WTC11 (cell line): ENCODE results near the gene IZUMO4. TPM values are rescaled to one million over a fixed set of nuclear protein-coding genes. Genes with fewer than 3 reads are reported as not detected.
A peak's percentile ranks its signal among the peaks of the same experiment; 100 is the strongest.
"Not testable (repeated sequence)": the region's sequence is repeated elsewhere in the genome, so short reads cannot be mapped to it uniquely, and the experiment has no call there.

Source experiments
- ATAC-seq: fragments of 200-7000 bp; cut with Tn5 transposase; 2 replicates; pipeline ENCODE4 v1.10.0; 2021; ENCODE audit warnings: mild to moderate bottlenecking, moderate library complexity
- CTCF ChIA-PET: fragments of 300-600 bp; sonication (Branson Sonifier 250); formaldehyde crosslinking; loops from one replicate; lab custom pipeline; 2021; ENCODE audit warnings: antibody characterized with exemption; lab: Charles Lee
- POLR2A ChIA-PET: fragments of 350-600 bp; sonication (Branson Sonifier 250); formaldehyde crosslinking; loops from one replicate; lab custom pipeline; 2021; ENCODE audit warnings: antibody characterized with exemption; lab: Charles Lee
- DNase-seq: peaks from one replicate; pipeline ENCODE4 v3.0.0; 2021; ENCODE audit warnings: low spot score
- H3K27ac Mint-ChIP-seq: 2 replicates; pipeline ENCODE4 v1.8.0; 2021; ENCODE audit warnings: mixed read lengths
- H3K27me3 Mint-ChIP-seq: 2 replicates; pipeline ENCODE4 v1.8.0; 2021; ENCODE audit warnings: low read depth, mild to moderate bottlenecking, moderate library complexity, mixed read lengths
- H3K36me3 Mint-ChIP-seq: 2 replicates; pipeline ENCODE4 v1.8.0; 2021; ENCODE audit warnings: mixed read lengths
- H3K4me1 Mint-ChIP-seq: 2 replicates; pipeline ENCODE4 v1.8.0; 2022; ENCODE audit warnings: mixed read lengths
- H3K4me3 Mint-ChIP-seq: 2 replicates; pipeline ENCODE4 v1.8.0; 2021; ENCODE audit warnings: mild to moderate bottlenecking, moderate library complexity, mixed read lengths
- H3K9me3 Mint-ChIP-seq: 2 replicates; pipeline ENCODE4 v1.8.0; 2021; ENCODE audit warnings: mixed read lengths
- AFF4 ChIP-seq: sonication (generic); formaldehyde crosslinking; IDR thresholded peaks from 2 replicates; pipeline ENCODE4 v1.8.1; 2023; ENCODE audit warnings: mild to moderate bottlenecking, missing genetic modification reagents, borderline replicate concordance
- ELF4 ChIP-seq: sonication (generic); formaldehyde crosslinking; IDR thresholded peaks from 2 replicates; pipeline ENCODE4 v1.8.1; 2022; ENCODE audit warnings: low read depth, mild to moderate bottlenecking, moderate library complexity, missing genetic modification reagents
- GRHL2 ChIP-seq: fragments of 250-450 bp; sonication (Bioruptor Pico); IDR thresholded peaks from 2 replicates; pipeline ENCODE4 v1.8.0; 2022; ENCODE audit warnings: mild to moderate bottlenecking, moderate library complexity; ENCODE audit not compliant: insufficient replicate concordance, severe bottlenecking
- GTF2I ChIP-seq: fragments of 250-450 bp; sonication (Bioruptor Pico); conservative IDR thresholded peaks from 2 replicates; pipeline ENCODE4 v1.4.0; 2021; ENCODE audit warnings: mild to moderate bottlenecking
- MYBL2 ChIP-seq: sonication (generic); formaldehyde crosslinking; IDR thresholded peaks from 2 replicates; pipeline ENCODE4 v1.8.1; 2023; ENCODE audit warnings: mild to moderate bottlenecking, moderate library complexity, missing genetic modification reagents
- NFATC4 ChIP-seq: fragments of 250-450 bp; sonication (Bioruptor Pico); IDR thresholded peaks from 2 replicates; pipeline ENCODE4 v1.9.0; 2021; ENCODE audit warnings: mild to moderate bottlenecking
- NR2C2 ChIP-seq: sonication (generic); formaldehyde crosslinking; IDR thresholded peaks from 2 replicates; pipeline ENCODE4 v1.8.0; 2022; ENCODE audit warnings: mild to moderate bottlenecking, missing genetic modification reagents
- SMAD3 ChIP-seq: sonication (generic); formaldehyde crosslinking; IDR thresholded peaks from 2 replicates; pipeline ENCODE4 v1.8.0; 2022; ENCODE audit warnings: missing genetic modification reagents, mild to moderate bottlenecking, borderline replicate concordance
- TEAD4 ChIP-seq: sonication (generic); formaldehyde crosslinking; IDR thresholded peaks from 2 replicates; pipeline ENCODE4 v1.8.0; 2022; ENCODE audit warnings: mild to moderate bottlenecking, missing genetic modification reagents
- TP53 ChIP-seq: sonication (generic); formaldehyde crosslinking; IDR thresholded peaks from 2 replicates; pipeline ENCODE4 v1.8.1; 2023; ENCODE audit warnings: mild to moderate bottlenecking, missing genetic modification reagents
- ZNF232 ChIP-seq: sonication (generic); formaldehyde crosslinking; IDR thresholded peaks from 2 replicates; pipeline ENCODE4 v1.8.0; 2022; ENCODE audit warnings: mild to moderate bottlenecking, missing genetic modification reagents
- total RNA-seq: library from RNA; stranded (reverse); gene quantifications from 3 replicates; pipeline ENCODE4 v1.2.3, GENCODE V29; 2021
- TF ChIP-seq, protein P1 (sequence below): sonication (generic); formaldehyde crosslinking; IDR thresholded peaks from 2 replicates; pipeline ENCODE4 v1.8.1; 2022; ENCODE audit warnings: mild to moderate bottlenecking, moderate library complexity, missing genetic modification reagents
- TF ChIP-seq, protein P2 (sequence below): sonication (generic); formaldehyde crosslinking; conservative IDR thresholded peaks from 2 replicates; pipeline ENCODE4 v1.8.1; 2023; ENCODE audit warnings: mild to moderate bottlenecking, low read depth, missing genetic modification reagents, moderate library complexity
- TF ChIP-seq, protein P3 (sequence below): sonication (generic); formaldehyde crosslinking; IDR thresholded peaks from 2 replicates; pipeline ENCODE4 v1.8.1; 2023; ENCODE audit warnings: mild to moderate bottlenecking, missing genetic modification reagents, moderate library complexity

The IZUMO4 gene
- total RNA-seq, 1 experiment from 2014 or later: 1.9 TPM

DNA sequence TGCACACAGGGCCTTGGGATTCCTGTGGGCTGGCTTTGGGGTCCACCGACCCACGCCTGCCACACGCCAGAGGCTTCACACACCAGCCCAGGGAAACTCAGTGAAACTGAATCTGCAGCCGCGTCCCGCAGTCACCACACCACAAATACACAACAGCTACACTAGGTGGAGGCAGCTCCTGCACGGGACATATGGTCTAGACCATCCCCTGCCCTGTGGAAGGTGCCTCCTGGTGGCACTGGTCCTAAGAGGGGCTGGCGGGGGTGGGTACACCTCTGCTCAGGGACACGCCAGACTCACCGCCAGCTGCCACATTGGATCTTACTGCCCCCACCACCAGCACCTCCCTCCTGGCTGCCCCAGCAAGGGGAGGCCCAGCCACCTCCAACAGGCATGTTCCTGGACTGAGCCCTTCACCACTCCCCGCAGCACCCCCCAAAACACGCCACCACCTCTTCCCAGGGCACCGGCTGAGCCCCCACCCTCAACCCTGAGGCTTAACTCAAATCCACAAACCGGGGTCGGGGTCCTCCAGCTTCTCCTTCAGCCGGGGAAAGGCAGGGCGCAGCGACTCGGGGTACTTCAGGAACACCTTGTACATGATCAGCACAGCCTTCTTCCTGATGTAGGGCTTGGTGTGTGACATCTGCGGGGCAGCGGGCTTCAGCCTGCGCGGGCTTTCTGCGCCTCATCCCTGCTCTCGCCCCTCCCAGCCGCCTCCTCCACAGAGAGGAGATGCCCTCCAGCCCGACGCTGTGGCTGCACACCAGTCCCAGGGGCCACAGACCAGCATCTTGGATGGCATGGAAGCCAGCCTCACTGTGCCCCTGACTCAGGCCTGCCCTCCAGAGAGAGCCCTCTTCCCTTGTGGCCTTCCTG is 33.4 kb downstream of the IZUMO4 start (continued):
- TF ChIP-seq, protein P1, sequence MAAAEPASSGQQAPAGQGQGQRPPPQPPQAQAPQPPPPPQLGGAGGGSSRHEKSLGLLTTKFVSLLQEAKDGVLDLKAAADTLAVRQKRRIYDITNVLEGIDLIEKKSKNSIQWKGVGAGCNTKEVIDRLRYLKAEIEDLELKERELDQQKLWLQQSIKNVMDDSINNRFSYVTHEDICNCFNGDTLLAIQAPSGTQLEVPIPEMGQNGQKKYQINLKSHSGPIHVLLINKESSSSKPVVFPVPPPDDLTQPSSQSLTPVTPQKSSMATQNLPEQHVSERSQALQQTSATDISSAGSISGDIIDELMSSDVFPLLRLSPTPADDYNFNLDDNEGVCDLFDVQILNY (CRISPR knock-in tag): no peak
- no peak for TF ChIP-seq TP53 (CRISPR knock-in tag)
- TF ChIP-seq TEAD4 (CRISPR knock-in tag): no peak
- TF ChIP-seq MYBL2: no peak

DNA sequence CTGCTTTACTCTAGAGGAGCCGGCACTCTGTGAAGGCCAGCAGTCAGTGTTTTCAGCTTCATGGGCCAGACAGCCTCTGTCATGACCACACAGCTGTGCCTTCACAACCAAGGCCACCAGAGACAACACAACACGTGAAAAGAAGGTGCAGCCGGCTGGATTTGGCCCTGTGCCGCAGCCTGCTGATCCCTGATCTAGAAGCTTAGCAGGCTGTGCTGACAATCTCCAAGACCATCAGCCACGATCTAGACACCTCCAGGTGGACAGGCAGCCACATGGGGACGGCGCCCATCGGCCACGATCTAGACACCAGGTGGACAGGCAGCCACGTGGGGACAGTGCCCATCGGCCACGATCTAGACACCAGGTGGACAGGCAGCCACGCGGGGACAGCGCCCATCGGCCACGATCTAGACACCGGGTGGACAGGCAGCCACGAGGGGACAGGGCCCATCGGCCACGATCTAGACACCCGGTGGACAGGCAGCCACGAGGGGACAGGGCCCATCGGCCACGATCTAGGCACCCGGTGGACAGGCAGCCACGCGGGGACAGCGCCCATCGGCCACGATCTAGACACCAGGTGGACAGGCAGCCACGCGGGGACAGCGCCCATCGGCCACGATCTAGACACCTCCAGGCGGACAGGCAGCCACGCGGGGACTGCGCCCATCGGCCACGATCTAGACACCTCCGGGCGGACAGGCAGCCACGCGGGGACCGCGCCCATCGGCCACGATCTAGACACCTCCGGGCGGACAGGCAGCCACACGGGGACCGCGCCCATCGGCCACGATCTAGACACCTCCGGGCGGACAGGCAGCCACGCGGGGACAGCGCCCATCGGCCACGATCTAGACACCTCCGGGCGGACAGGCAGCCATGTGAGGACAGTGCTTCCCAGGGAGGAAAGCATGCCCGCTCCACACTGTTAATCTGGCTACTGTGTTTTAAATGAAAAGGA is 34.6 kb downstream of the IZUMO4 start:
- POLR2A ChIA-PET, H3K4me3 Mint-ChIP-seq, H3K9me3 Mint-ChIP-seq, ATAC-seq, H3K27me3 Mint-ChIP-seq, H3K4me1 Mint-ChIP-seq, CTCF ChIA-PET, H3K27ac Mint-ChIP-seq, DNase-seq: not testable (repeated sequence)
- peaks cover 29% of the 10 kb centered on the region for H3K36me3 Mint-ChIP-seq

GRCh38 chr19:2132191-2132590 is 35.5 kb downstream of the IZUMO4 start:
- peak overlapping the region; percentile 45; the same call in 1 of the 2 replicates for H3K27ac Mint-ChIP-seq
- H3K36me3 Mint-ChIP-seq: peaks cover 30% of the 10 kb centered on the region
- TF ChIP-seq ZNF232 (CRISPR knock-in tag): no peak
- TF ChIP-seq AFF4 (CRISPR knock-in tag): no peak
- no peak for TF ChIP-seq NFATC4 (CRISPR knock-in tag)
- TF ChIP-seq GRHL2 (CRISPR knock-in tag): no peak
- no peak for TF ChIP-seq SMAD3 (CRISPR knock-in tag)
- TF ChIP-seq ELF4 (CRISPR knock-in tag): no peak
- TF ChIP-seq GTF2I (CRISPR knock-in tag): no peak
- TF ChIP-seq, protein P2, sequence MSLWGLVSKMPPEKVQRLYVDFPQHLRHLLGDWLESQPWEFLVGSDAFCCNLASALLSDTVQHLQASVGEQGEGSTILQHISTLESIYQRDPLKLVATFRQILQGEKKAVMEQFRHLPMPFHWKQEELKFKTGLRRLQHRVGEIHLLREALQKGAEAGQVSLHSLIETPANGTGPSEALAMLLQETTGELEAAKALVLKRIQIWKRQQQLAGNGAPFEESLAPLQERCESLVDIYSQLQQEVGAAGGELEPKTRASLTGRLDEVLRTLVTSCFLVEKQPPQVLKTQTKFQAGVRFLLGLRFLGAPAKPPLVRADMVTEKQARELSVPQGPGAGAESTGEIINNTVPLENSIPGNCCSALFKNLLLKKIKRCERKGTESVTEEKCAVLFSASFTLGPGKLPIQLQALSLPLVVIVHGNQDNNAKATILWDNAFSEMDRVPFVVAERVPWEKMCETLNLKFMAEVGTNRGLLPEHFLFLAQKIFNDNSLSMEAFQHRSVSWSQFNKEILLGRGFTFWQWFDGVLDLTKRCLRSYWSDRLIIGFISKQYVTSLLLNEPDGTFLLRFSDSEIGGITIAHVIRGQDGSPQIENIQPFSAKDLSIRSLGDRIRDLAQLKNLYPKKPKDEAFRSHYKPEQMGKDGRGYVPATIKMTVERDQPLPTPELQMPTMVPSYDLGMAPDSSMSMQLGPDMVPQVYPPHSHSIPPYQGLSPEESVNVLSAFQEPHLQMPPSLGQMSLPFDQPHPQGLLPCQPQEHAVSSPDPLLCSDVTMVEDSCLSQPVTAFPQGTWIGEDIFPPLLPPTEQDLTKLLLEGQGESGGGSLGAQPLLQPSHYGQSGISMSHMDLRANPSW: no peak
- TF ChIP-seq NR2C2 (CRISPR knock-in tag): no peak
- TF ChIP-seq, protein P3, sequence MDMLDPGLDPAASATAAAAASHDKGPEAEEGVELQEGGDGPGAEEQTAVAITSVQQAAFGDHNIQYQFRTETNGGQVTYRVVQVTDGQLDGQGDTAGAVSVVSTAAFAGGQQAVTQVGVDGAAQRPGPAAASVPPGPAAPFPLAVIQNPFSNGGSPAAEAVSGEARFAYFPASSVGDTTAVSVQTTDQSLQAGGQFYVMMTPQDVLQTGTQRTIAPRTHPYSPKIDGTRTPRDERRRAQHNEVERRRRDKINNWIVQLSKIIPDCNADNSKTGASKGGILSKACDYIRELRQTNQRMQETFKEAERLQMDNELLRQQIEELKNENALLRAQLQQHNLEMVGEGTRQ (CRISPR knock-in tag): no peak
- H3K4me3 Mint-ChIP-seq: no peak overlapping the region
- POLR2A ChIA-PET: no interaction called here
- DNase-seq (no peak), ATAC-seq (no peak)
- H3K27me3 Mint-ChIP-seq: no peaks in the 10 kb centered on the region
- CTCF ChIA-PET: no interaction called here
- H3K4me1 Mint-ChIP-seq: no peaks in the 10 kb centered on the region
- H3K9me3 Mint-ChIP-seq: no peaks in the 10 kb centered on the region
